Measurements from ENCODE around the gene ZMYND8. TPM values are rescaled to one million over a fixed set of nuclear protein-coding genes. Genes with fewer than 3 reads are reported as not detected.
"Not testable (repeated sequence)": the region's sequence is repeated elsewhere in the genome, so short reads cannot be mapped to it uniquely, and the experiment has no call there.

ZMYND8 gene
- total RNA-seq, 6 experiments from 2014 or later = 27.8 to 38.3 (median 34.8) TPM

GRCh38 chr20:47178851-47179250 lies 177.6 kb downstream of the ZMYND8 start:
- Mint-ChIP-seq H3K36me3 (ENCODE audit: low read depth) (peaks cover 4% of the 10 kb centered on the region; the same call in 1 of the 2 replicates), H3K27me3 (ENCODE audit: insufficient read depth) (peaks cover 10% of the 10 kb centered on the region), H3K4me1 (ENCODE audit: low read depth) (peaks cover 5% of the 10 kb centered on the region; the same call in 1 of the 2 replicates), H3K4me3 (no peak overlapping the region), H3K9me3 (no peaks in the 10 kb centered on the region), H3K27ac (no peak overlapping the region)
- no peak for DNase-seq
- TF ChIP-seq CTCF (IDR thresholded peaks at IDR 0.05) = no peak

- no peak for DNase-seq
- Mint-ChIP-seq H3K4me3 (no peak overlapping the region), H3K27me3 (ENCODE audit: insufficient read depth) (peaks cover 10% of the 10 kb centered on the region), H3K4me1 (ENCODE audit: low read depth) (peaks cover 5% of the 10 kb centered on the region; the same call in 1 of the 2 replicates), H3K27ac (no peak overlapping the region), H3K9me3 (no peaks in the 10 kb centered on the region), H3K36me3 (ENCODE audit: low read depth) (peaks cover 4% of the 10 kb centered on the region; the same call in 1 of the 2 replicates)
- no peak for TF ChIP-seq CTCF (IDR thresholded peaks at IDR 0.05)
Observed at GRCh38 chr20:47178277-47178676, 178.2 kb downstream of the ZMYND8 start.

- not testable (repeated sequence) for H3K27ac Mint-ChIP-seq; H3K4me3 Mint-ChIP-seq; H3K9me3 Mint-ChIP-seq; DNase-seq; H3K4me1 Mint-ChIP-seq (ENCODE audit: low read depth); H3K36me3 Mint-ChIP-seq (ENCODE audit: low read depth)
- H3K27me3 Mint-ChIP-seq (ENCODE audit: insufficient read depth) = peaks cover 15% of the 10 kb centered on the region
Observed at GRCh38 chr20:47176217-47176616, 180.3 kb downstream of the ZMYND8 start.

GRCh38 chr20:47175493-47175892 lies 181.0 kb downstream of the ZMYND8 start:
- DNase-seq = no peak
- no peaks in the 10 kb centered on the region for H3K9me3 Mint-ChIP-seq
- H3K4me3 Mint-ChIP-seq = no peak overlapping the region
- H3K27ac Mint-ChIP-seq = no peak overlapping the region
- no peaks in the 10 kb centered on the region for H3K36me3 Mint-ChIP-seq (ENCODE audit: low read depth)
- peaks cover 16% of the 10 kb centered on the region for H3K27me3 Mint-ChIP-seq (ENCODE audit: insufficient read depth)
- TF ChIP-seq CTCF (IDR thresholded peaks at IDR 0.05) = no peak
- 0 out of 2 replicates have a peak, but pooled peaks cover 8% of the 10 kb centered on the region for H3K4me1 Mint-ChIP-seq (ENCODE audit: low read depth)

GRCh38 chr20:47174456-47175243 lies 181.8 kb downstream of the ZMYND8 start:
- 0 out of 2 replicates have a peak, but pooled peaks cover 8% of the 10 kb centered on the region for H3K4me1 Mint-ChIP-seq (ENCODE audit: low read depth)
- H3K27me3 Mint-ChIP-seq (ENCODE audit: insufficient read depth) = peaks cover 18% of the 10 kb centered on the region
- DNase-seq = no peak
- no peaks in the 10 kb centered on the region for H3K36me3 Mint-ChIP-seq (ENCODE audit: low read depth)
- H3K9me3 Mint-ChIP-seq = no peaks in the 10 kb centered on the region
- H3K4me3 Mint-ChIP-seq = no peak overlapping the region
- no peak for TF ChIP-seq CTCF (IDR thresholded peaks at IDR 0.05)
- H3K27ac Mint-ChIP-seq = no peak overlapping the region

- Mint-ChIP-seq H3K9me3 (no peaks in the 10 kb centered on the region), H3K36me3 (ENCODE audit: low read depth) (no peaks in the 10 kb centered on the region), H3K27ac (no peak overlapping the region), H3K4me1 (ENCODE audit: low read depth) (0 out of 2 replicates have a peak, but pooled peaks cover 8% of the 10 kb centered on the region), H3K4me3 (no peak overlapping the region), H3K27me3 (ENCODE audit: insufficient read depth) (peaks cover 23% of the 10 kb centered on the region)
- TF ChIP-seq CTCF (IDR thresholded peaks at IDR 0.05) = peak; percentile 24; the same call in 1 of the 2 replicates
- DNase-seq = no peak
Observed at GRCh38 chr20:47173596-47174216, 182.8 kb downstream of the ZMYND8 start.
